T-helper 1 cell (primary cell): ENCODE measurements around the gene DNAJB4.
A peak's percentile ranks its signal among the peaks of the same experiment; 100 is the strongest.
"Not testable (repeated sequence)": the region's sequence is repeated elsewhere in the genome, so short reads cannot be mapped to it uniquely, and the experiment has no call there.

Experiments used
- DNase-seq, 5 donors: peaks; one replicate each; pipeline ENCODE4 v3.0.0-alpha.2; 2012 to 2020
- total RNA-seq, 4 donors: gene quantifications; one replicate each; lab custom pipeline; 2026; lab: John Stamatoyannopoulos, UW

The DNAJB4 gene
- 19.1 to 51.6 (median 37.9) reads per million in 4 donors for total RNA-seq

GRCh38 chr1:78004719-78005447 is at the start of gene DNAJB4:
Gene DNAJB4 (plus strand): TSS chr1:78004939. CDS start chr1:78005111, 172 bp downstream.
- DNase-seq = peak; percentile 22 to 93 (median 59)

- no peak for DNase-seq
These were observed 49.0 kb upstream of the DNAJB4 start for GRCh38 chr1:77955709-77956108.

- DNase-seq = no peak
These were observed 48.3 kb upstream of the DNAJB4 start for GRCh38 chr1:77956464-77956863.

DNA sequence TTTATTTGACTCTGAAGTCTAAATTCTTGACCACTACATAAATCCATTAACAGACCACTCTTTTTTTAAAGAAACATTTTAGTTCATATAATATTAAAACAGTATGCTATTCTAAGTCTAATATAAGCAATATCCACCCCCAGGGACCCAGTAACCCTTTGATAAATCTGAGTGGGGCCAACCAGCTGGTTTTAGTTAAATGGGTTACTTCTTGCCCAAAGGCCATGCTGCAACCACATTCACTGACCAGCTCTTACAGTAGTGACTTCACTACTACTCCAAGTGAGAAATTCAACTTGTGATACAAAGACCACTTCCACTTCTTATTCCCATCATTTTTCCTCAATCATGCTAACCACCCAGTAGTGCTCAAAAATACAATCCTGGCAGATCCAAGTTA is 46.3 kb upstream of the DNAJB4 start:
- no peak for DNase-seq

DNA sequence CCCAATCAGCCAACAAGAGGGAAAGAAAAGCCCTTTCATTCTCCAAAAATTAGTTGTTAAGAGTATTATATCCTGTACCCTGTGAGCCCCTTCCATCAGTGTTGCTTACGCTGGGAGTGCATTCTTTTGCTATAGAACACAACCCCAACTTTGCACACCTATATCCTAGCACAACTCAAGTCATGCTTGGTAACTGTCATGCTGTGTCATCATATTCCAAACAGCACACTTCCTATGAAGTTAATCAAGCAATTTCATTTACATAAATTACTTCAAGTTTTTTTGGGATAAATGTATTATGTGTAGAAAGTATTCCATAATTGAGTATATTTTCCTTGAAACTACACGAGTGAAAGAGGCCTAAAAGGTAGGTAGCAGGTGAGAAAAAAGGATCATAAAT is 45.9 kb upstream of the DNAJB4 start:
- DNase-seq = no peak

GRCh38 chr1:77961392-77961791 is 43.3 kb upstream of the DNAJB4 start:
- no peak for DNase-seq

- DNase-seq = no peak
These were observed 38.4 kb upstream of the DNAJB4 start for GRCh38 chr1:77966291-77966690.

DNA sequence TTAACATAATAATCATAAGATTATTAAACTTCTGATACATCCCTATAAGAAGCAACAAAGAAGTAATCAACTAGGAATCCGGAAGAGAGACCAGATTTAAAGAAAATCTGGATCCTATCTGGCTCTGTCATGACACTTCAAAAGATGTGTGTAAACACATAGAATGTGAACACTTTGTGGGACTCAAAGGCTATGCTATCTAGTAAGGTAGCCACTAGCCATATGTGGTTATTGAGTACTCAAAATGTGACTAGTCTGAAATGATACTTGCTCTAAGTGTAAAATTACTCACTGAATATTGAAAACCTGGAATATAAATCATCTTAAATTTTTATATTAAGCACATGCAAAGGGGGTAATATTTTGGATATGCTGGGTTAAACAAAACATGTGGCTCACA is 34.5 kb upstream of the DNAJB4 start:
- no peak for DNase-seq

- no peak for DNase-seq
These were observed 32.7 kb upstream of the DNAJB4 start for GRCh38 chr1:77972080-77972479.

DNA sequence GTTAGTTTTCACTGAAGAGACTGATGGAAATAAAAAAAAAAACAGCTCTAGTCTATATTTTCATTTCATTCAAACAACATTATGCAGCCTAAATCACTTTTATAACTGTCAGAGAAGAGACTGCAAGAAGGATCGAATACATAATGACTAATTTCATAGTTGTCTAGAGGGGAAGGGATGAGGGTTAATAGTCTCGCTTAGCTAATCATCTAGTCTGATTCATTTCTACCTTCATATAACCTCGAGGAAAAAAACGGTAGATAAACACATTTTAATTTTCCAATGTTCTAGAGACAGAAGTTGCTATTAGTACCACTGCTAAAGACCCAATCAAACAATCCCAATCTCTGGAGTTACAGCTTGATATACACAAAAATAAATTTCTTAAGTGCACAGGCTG is 29.4 kb upstream of the DNAJB4 start:
- peak in 1 of 5 donors; percentile 15 for DNase-seq

DNA sequence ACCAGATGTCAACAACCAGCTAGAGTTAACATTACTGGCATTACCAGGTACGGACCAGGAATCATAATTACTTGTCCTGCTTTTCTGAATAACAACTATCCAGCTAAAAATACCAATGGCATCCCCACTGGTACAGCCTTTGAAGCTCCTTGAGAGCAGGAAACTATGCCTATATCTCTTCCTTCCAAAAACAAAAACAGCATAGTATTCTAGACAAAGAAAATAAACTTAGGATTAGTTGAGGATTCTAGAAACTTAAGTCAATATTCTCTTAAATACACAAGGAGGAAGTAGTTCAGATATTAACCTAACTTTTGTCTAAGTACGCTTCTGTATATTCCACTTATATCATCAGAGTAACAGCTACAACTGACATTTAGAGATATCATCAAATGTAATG is 28.8 kb upstream of the DNAJB4 start:
- no peak for DNase-seq

GRCh38 chr1:77976433-77977076 is 28.2 kb upstream of the DNAJB4 start:
- no peak for DNase-seq

- no peak for DNase-seq
These were observed 26.8 kb upstream of the DNAJB4 start for GRCh38 chr1:77977989-77978292.

- DNase-seq = peak; percentile 61 to 94 (median 73)
These were observed 26.3 kb upstream of the DNAJB4 start for GRCh38 chr1:77978293-77978968.

DNA sequence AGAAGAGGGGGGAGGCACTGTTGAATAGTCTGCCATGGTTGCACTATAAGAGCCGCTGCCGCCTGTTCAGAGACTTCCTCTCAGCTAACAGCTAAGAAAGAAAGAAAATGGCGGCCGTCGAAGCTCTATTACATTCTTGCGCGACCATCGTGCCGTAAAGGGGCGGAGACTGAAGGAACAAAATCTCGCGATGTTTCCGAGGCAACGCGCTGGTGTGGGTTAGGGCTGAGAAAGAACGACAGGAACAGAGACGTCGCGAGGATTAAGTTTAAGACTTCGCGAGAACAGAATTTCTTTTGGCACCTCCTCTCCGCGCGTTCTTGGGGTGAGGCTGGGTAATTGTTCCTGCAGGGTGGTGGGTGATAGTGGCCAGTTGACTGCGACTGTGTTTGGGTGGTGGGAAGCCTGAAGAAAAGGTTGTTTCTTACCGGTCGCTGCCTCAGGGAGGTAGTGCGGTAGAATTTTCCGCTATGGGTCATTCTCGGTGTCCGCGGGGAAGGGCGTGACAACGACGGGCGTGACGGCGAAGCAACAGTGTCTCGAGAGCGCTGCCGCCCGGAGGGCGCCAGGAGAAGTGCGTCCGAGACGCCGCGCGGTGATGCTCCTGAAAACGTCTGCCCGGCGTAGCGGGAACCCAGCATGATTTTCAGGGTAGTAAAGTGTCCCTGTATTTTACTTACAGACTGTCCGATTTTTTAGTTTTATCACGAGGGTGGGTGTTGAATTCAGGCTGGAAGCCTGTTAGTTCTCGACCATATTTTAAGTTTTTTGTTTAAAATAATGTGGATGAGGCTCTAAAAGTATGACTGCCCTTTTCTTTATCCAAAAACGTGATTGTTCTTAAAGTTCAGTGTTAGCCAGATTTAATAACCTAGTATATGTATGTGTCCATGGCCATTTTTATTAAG is 25.5 kb upstream of the DNAJB4 start, which contains the start of gene FUBP1:
Gene FUBP1 (minus strand): TSS at position 104 of the 908 bp plus-strand sequence. CDS start 68 bp downstream, at position 36.
- peak; percentile 86 to 98 (median 93) for DNase-seq

DNA sequence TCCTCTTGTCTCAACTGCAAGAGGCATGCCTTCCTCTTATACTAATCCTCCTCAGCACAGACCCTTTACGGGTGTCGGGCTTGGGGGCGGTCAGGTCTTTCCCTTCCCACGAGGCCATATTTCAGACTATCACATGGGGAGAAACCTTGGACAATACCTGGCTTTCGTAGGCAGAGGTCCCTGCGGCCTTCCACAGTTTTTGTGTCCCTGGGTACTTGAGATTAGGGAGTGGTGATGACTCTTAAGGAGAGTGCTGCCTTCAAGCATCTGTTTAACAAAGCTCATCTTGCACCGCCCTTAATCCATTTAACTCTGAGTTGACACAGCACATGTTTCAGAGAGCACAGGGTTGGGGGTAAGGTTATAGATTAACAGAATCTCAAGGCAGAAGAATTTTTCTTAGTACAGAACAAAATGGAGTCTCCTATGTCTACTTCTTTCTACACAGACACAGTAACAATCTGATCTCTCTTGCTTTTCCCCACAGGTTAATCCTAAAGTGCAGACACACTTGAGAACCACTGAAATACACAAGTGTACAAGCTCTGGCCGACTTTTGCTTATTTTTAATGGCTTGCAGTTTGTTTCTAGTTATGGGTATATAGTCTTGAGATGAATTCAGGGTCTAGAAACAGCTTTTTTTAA is 21.3 kb upstream of the DNAJB4 start:
- DNase-seq = not testable (repeated sequence)

- DNase-seq = no peak
These were observed 20.8 kb upstream of the DNAJB4 start for GRCh38 chr1:77983997-77984355.

GRCh38 chr1:77984629-77985028 is 20.1 kb upstream of the DNAJB4 start:
- no peak for DNase-seq

- DNase-seq = no peak
These were observed 17.9 kb upstream of the DNAJB4 start for GRCh38 chr1:77986810-77987209.

- no peak for DNase-seq
These were observed 16.8 kb upstream of the DNAJB4 start for GRCh38 chr1:77987919-77988318.

DNA sequence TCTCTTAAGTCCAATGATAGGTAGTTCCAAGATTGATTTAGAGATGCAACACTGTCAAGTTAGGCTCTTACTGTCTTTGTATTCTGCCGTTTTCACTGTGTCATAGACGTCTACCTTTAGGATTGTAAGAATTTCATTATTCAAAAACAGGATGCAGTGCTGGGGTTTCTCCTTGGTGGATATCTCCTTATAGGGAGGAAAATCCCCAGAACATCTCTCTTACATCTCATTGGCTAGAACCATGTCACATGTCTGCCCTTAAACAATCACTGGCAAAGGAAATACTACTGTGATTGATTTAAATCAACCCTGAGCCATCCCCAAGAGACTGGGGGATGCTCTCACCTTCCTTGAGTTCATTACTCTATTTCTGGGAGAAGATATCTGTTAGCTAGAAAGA is 15.0 kb upstream of the DNAJB4 start:
- no peak for DNase-seq

GRCh38 chr1:77990629-77991204 is 14.0 kb upstream of the DNAJB4 start:
- DNase-seq = no peak
